Endometrium (tissue), 2 donors: ENCODE data around the gene DENND1A.
"Not testable (repeated sequence)": the region's sequence is repeated elsewhere in the genome, so short reads cannot be mapped to it uniquely, and the experiment has no call there.

Experiments
- FAIRE-seq: peaks from 2 replicates; lab custom pipeline; 2012; peaks lifted over from hg19 to GRCh38; lab: Jason Lieb, UNC
- donor health status: control.
- donor health status: control.

DENND1A gene

GRCh38 chr9:123454361-123454760 lies 475.6 kb downstream of the DENND1A start:
- no peak for FAIRE-seq

DNA sequence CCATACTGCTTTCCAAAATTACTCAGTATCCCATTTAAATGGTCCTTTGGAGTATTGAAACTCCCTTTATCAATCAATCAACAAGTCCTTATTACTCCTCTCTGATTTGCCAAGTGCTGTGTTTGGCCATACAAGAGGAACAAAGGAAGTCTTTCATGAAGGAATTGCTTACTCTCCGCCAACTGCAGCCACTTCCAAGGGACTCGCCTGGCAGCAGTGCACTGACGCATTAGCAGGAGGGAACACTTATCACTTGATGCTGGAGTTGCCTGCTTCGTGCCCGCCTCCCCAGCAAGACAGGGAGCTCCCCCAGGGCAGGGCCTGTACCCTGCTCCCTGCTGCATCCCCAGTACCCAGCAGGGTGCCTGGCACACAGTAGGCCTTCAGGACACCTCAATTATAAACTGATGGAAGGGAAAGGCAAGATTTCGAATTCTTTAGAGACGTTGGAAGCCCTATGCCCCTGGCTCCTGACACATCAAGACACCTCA lies 476.1 kb downstream of the DENND1A start:
- no peak for FAIRE-seq

DNA sequence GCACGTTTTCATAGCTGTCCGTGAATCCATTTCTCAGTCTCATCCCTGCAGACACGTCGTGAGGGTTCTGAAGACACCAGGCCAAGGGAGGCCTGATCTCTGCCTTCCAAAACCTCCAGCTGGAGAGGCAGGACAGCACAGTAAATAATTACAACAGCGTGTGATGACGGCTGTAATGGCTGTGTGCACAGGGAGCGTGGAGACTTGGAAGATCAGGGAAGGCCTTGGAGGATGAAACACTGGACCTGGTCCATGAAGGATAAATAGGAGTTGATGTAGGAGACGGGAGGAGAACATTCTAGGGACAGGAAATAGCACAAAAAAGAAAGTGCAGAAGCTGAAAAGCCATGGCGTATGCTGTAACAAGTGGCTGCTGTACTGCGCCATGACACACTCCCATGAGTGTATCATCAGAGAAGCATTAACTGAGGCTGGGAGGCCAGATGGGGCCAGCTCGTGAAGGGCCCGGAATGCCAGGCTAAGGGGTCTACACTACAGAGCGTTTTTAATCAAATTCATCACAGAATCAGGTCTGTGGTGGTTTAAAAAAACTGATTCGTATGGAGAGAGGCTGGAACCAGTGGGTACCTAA lies 476.8 kb downstream of the DENND1A start:
- FAIRE-seq = no peak

- no peak for FAIRE-seq
Observed at GRCh38 chr9:123450996-123451395, 478.9 kb downstream of the DENND1A start.

- no peak for FAIRE-seq
Observed at GRCh38 chr9:123450098-123450770, 479.7 kb downstream of the DENND1A start.

GRCh38 chr9:123447934-123448646 lies 481.8 kb downstream of the DENND1A start:
- no peak for FAIRE-seq

DNA sequence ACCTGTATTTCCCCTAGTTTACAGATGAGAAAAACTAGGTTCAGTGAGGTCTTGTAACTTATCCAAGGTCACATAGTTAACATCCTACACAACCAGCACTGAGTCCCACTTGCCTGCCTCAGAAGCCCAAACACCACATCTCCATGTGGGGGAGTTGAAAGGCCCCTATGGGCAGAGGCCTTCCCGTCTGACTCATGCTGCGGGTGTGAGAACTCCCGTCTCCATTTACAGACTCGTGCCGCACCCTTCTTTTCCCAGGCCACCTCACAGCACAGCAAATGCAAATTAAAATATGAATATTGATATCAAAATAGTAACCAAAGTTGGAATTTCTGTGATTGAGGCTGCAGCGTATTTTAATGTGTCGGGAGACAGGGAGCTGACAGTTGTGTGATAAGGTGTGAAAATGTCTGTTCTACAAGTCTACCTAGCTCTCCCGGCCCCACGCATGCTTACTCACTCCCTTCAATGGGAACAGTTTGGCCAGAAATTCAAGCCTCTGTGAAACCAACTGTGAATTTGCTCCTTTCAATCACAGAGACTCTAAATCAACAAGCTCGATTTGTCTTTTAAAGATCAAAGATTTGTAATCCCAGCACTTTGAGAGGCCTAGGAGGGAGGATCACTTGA lies 483.8 kb downstream of the DENND1A start:
- no peak for FAIRE-seq

- no peak for FAIRE-seq
Observed at GRCh38 chr9:123445116-123445515, 484.8 kb downstream of the DENND1A start.

DNA sequence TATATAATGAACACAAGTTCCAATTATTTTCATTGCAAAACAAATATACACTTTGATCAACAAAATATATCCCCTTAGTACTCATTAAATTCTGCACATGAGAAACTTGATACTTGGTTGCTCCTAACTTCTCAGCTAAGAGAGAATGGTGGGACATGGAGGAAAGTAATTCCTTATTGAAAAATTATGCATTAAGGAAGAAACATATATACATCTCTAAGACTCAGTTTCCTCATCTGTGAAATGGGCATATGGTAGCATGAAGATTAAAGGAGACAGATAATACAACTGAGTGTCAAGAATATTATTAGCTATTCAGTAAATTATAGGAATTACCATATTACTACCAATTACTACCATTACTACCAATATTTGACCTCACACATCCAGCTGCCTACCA lies 488.2 kb downstream of the DENND1A start:
- no peak for FAIRE-seq

DNA sequence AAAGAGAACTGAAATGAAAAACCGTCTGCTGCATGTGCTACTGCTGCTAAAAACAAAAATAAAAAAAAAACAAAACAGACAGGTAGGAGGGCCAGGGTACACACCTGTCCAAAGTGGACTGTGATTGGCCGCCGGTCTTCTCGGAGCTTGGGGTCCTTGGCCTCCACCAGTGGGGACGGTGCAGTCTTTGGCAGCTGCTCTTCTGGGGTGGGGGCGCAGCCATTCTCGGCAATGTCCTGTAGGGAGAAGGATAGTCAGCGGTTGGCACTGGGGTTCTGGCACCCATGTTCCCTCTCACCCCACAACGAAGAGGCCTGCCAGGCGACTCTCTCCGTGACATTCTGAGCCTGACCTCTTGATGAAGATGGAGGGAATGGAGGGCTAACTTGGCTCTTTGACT lies 489.7 kb downstream of the DENND1A start:
- no peak for FAIRE-seq

DNA sequence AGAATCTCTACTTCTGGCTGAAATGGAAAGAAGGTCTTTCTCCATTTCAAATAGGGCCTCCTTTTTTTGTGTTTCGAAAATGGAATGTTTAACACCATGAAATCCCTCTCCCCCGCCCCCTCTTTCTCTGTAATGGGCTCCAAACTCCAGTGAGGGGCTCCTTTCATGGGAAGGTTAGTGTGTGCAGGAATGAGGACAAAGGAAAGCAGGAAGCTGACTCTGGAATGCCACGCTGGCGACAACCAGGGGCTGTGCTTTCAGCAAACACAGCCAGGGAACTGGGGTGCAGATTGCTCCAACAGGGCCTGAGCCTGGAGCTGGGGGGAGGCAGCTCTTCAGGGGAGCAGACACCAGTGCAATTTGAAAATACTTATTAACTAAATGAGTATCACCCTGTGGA lies 491.1 kb downstream of the DENND1A start:
- FAIRE-seq = no peak

- FAIRE-seq = no peak
Observed at GRCh38 chr9:123438321-123438720, 491.6 kb downstream of the DENND1A start.

GRCh38 chr9:123437201-123437600 lies 492.7 kb downstream of the DENND1A start:
- no peak for FAIRE-seq

GRCh38 chr9:123435471-123435870 lies 494.5 kb downstream of the DENND1A start:
- no peak for FAIRE-seq

GRCh38 chr9:123434619-123435240 lies 495.2 kb downstream of the DENND1A start:
- FAIRE-seq = no peak

- FAIRE-seq = no peak
Observed at GRCh38 chr9:123432331-123433236, 497.3 kb downstream of the DENND1A start.

DNA sequence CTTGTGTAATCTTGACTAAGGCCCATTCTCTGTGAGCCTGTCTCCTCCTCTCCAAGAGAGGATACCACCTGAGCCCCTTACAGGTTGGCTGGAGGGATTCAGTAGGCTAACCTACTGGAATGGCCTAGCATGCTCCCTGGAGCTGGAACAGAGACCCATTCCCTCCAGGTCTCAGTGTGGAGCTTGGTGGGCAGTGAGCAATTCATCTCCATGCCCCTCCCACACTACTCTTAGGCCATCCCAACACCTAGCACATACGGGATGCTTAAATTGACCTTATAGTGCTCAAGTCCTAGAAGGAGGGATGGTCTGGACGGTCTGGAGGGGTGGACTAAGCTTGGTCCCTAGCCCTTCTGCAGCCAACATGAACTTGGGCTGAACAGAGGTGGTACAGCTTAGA lies 498.3 kb downstream of the DENND1A start:
- no peak for FAIRE-seq

DNA sequence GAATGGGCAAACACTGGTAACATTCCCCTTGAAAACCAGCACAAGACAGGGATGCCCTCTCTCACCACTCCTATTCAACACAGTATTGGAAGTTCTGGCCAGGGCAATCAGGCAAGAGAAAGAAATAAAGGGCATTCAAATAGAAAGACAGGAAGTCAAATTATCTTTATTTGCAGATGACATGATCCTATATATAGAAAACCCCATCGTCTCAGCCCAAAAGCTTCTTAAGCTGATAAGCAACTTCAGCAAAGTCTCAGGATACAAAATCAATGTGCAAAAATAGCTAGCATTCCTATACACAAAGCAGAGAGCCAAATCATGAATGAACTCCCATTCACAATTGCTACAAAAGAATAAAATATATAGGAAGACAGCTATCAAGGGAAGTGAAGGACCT lies 501.5 kb downstream of the DENND1A start:
- FAIRE-seq = not testable (repeated sequence)

- no peak for FAIRE-seq
Observed at GRCh38 chr9:123426406-123426805, 503.5 kb downstream of the DENND1A start.

GRCh38 chr9:123425836-123426365 lies 504.0 kb downstream of the DENND1A start:
- no peak for FAIRE-seq

GRCh38 chr9:123425261-123425821 lies 504.6 kb downstream of the DENND1A start:
- no peak for FAIRE-seq
